Ovary (tissue), 3 donors: ENCODE measurements around the gene OR8S1.
"Not testable (repeated sequence)": the region's sequence is repeated elsewhere in the genome, so short reads cannot be mapped to it uniquely, and the experiment has no call there.

Experiments used
- CTCF ChIP-seq, 3 donors: fragments of 450-650 bp in 2 of 3; fragments of 200-600 bp in 1 of 3; IDR thresholded peaks; one replicate each; pipeline versions ENCODE4 v1.5.1 to v1.8.0; 2016 to 2022; ENCODE audit warnings: antibody characterized with exemption in 3 of 3, mild to moderate bottlenecking in 1 of 3
- EP300 ChIP-seq: sonication (generic); formaldehyde crosslinking; IDR thresholded peaks from one replicate; pipeline ENCODE4 v1.6.1; 2017; ENCODE audit warnings: antibody characterized with exemption
- donor health status: DM: no; HTN: no; CAD: no.

- TF ChIP-seq CTCF (IDR thresholded peaks at IDR 0.05); EP300: not testable (repeated sequence)
Measured at GRCh38 chr12:48500281-48500680, 25.2 kb upstream of the OR8S1 start.
